Activated T-cell treated with anti-CD3 and anti-CD28 coated beads for 1 hour (primary cell): ENCODE results near the gene PADI2.

Experiments
- DNase-seq: peaks from one replicate; pipeline ENCODE4 v3.0.0-alpha.2; 2020; ENCODE audit warnings: low read depth

PADI2 gene

DNA sequence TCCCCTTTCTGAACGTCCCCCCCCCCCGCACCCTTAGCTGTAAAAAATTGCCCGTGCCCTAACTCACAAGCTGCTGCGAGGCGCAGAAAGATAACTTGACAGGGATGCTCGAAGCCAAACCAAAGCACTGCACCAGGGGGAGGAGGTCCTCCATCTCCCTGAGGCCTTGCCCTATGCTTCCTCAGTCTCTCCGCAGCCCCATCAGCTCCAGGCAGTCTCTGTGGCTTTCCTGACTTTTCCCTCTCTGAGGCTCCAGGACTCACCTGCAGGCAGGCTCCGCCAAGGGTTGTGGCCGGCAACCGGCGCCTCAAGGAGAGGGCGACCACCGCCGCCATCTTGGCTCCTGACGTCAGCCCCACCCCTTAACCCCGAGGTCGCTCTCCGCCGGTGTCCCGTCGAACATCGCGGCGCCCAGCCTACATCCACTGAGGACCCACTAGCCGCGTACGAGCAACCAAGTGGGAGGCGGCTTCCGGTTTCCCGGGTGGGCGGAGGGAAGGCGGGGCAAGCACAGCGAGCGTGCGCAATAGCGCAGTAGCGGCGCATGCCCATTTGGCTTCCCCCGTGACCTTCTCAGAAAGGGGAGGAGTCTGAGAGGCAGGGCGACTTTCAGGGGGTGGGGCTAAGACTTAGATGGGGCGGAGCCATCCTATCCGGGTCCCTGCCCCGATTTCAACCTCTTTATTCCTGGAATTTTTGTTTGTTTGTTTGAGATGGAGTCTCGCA is 65.4 kb downstream of the PADI2 start, which contains the start of gene SDHB:
TSS of gene SDHB (minus strand) at position 348 of the 726 bp plus-strand sequence. CDS start at position 335, 13 bp downstream.
- DNase-seq, result peak; percentile 97

DNA sequence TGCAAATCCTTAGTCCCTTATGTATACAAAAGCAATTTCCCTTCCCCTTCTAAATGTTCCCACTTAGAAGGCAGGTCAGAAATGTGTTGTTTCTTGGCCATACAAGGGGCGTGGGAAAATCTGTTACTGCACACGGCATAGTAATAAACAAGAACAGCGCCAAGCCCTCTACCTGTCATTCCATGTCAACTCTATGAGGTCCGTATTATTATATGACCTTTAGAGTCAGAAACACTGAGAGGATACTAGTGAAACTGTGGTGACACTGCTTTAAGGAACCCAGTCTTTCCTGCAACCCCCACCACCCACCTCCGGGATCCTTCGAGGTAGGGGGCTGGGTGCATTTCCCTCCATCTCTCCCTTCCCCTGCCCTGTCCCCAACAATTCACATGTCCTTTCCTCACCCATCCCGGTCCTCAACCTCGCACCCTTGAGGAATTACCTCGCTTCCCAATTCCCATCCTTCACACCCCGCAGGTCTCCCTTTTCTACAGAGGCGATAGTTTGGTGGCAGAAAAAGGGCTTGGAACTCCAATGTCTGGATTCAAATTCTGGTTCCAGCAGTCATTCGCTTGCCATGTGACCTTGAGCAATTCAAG is 66.1 kb downstream of the PADI2 start:
- no peak for DNase-seq

DNA sequence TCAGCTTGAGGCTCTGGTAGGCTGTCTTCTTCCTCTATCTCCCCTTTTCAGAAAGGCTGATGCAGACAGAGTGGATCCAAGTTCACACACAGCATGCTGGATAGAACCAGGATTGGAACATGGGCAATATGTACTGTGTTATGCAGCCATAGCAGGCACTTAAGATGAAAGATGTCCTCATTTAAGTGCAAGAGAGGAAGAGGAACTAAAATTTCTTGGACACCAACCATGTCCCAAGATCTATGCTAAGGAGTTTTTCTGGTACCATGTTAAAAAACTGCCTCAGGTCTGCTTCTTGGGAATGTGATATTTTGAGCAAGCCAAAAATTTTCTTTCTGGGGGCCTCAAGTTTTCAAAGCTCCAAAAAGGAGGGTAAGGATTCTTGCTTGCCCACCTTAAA is 66.6 kb downstream of the PADI2 start:
- DNase-seq, result no peak

DNA sequence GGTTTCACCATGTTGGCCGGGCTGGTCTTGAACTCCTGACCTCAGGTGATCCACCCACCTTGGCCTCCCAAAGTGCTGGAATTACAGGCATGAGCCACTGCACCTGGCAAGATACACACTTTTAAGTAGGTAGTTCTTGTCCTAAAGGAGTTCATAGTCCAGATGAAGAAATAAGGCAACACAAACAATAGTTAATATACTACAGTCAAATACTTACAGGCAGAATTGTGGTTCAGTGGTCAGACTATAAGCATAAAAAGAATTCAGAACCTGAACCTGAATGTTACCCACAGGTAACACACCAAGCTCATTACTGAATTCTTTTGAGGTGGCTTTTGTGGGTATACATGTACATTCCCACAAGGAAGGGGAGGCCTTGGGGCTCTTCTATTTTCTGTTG is 67.2 kb downstream of the PADI2 start:
- no peak for DNase-seq

DNA sequence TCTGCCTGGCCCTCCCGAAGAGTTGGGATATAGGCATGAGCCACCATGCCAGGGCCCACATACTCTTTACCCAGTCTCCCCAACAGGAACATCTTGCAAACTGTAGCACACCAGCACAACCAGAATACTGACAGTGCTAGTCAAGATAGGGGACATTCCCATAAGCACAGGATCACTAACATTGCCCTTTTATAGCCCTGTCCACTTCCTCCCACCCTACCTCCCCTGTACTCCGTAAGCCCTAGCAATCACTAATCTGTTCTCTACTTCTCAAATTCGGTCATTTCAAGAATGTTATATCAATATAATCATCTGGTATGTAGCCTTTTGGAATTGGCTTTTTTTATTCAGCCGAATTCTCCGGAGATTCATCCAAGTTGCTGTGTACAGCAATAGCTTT is 71.3 kb downstream of the PADI2 start:
- no peak for DNase-seq

DNA sequence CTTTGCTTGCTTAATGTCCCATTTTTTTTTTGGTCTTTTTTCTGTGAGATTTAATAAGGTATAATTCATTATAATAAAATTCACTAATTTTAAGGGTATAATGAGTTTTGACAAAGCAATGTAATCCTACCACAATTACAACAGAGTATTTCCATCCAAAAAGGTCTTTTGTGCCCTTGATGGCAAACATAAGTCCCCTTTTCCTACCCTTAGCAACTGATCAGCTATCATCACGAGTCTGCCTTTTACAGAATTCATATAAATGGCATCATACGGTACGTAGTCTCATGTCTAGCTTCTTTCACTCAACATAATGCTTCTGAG is 73.0 kb downstream of the PADI2 start:
- no peak for DNase-seq

DNA sequence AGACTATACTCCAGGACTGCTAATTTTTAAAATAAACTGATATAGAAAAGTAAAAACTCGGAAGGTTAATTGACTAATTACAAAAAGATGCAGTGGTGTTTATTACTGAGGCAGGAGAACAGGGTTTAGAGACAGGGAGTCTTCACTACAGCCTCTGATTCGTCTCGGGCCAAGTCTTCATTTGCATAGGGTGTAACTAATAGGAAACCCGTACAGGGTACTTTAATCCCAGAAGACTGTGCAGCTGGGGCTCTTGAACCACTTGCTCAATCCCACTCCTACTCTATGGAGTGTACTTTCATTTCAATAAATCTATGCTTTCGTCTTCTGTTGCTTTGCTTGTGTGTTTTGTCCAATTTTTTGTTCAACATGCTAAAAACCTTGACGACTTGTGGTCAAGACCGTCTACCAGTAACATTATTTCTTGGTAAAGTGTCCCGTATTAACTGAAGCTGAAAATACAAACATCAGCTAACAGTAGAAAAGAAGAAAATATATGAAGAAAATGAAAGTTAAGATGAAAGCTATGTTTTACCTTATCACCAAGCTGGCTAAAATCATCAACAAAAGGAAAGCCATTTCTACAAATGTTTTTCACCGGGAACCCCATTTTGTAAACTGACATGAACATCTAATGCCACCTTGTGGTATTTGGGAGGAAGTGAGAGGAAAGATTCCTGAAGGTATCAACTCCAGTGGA is 73.5 kb downstream of the PADI2 start:
- DNase-seq, result no peak

DNA sequence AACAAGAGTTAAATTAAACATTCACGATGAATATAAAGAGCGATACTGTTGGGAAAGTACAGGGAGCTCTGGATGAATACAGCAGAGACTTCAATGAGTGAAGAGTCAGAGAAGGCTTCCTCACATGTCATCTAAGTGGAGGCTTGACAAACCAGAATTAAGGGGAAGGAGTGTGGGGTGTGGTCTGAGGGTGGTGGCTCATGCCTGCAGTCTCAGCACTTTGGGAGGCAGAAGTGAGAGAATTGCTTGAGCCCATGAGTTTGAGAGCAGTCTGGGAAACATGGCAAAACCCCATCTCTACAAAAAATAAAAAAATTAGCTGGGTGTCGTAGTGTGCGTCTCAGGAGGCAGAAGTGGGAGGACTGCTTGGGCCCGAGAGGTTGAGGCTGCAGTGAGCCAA is 74.1 kb downstream of the PADI2 start:
- DNase-seq, result no peak

DNA sequence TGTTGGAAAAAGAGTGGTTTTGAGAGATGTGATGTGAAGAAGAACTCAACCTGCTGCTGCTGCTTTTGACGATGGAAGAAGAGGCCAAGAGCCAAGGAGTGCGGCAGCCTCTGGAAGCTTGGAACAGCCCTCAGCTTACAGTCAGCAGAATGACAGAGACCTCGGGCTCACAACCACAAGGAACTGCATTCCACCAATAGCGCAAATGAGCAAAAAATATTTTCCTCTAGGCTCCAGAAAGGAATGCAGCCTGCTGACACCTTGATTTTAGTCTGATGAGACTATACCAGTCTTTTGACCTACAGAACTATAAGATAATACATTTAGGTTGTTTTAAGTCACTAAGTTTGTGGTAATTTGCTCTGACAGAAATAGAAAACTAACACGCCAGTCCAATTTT is 75.6 kb downstream of the PADI2 start:
- no peak for DNase-seq

DNA sequence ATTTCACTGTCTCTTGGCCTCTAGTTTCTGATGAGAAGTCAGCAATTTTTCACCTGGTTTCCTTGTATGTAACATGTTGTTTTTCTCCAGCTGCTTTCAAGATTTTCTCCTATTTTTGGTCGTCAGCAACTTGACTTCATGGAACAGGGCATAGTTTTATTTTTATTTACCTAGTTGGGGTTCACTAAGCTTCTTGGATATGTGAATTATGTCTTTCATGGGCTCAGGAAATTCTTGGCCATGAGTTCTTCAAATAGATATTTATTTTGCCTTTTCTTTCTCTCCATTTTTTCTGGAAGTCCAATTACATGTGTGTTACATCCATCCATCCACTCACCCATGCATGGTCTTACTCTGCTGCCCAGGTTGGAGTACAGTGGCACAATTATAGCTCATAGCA is 79.1 kb downstream of the PADI2 start:
- no peak for DNase-seq

DNA sequence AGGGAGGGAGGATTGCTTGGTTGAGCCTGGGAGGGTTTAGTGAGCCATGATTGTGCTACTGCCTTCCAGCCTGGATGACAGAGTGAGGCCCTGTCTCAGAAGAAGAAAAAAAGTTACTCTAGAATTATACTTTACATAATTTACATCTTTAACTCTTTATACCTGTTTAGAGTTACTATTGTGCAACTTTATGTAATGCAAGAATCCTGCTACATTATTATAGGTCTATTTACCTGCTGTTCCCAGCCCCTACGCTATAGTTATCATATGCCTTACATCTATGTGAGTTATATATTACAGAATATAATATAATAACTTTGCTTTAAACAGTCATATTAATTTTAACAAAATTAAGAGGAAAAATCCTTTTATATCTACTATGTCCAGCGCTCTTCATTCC is 79.7 kb downstream of the PADI2 start:
- DNase-seq, result no peak

DNA sequence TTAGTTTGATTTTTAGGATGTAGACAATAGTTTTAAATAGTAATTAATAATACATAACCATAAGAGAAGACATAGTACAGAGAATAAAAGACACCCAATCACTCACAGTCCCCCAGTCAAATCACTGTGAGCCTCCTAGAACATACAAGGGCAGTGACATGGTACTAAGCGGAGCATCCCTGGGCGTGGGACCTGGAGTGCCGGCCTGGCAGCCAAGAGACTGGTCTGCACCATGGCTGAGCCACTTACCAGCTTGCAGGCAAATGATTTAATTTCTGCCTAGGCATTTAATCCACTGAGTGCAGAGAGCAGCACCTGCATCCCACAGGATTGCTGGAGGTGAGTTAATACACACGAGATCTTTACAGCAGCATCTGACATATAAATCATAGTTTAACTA is 85.8 kb downstream of the PADI2 start:
- DNase-seq, result no peak

DNA sequence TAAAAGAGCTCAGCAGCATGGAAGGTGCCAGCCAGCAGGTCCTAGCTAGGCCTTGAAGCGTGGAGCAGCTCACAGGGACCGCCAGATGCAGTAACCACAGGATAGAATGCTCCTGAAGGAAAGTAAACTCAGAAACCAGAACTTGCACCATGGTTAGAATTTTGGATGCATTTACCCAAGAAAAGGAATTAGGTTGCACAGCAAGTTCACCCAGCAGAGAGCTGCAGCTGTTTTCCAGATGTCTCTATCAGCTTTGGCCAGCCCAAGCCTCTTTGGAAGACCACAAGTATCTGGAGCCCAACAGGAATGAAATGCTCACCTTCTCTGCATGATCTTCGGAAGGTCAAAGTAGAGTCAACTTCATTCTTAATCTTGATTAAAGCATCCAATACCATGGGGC is 86.5 kb downstream of the PADI2 start:
- no peak for DNase-seq

DNA sequence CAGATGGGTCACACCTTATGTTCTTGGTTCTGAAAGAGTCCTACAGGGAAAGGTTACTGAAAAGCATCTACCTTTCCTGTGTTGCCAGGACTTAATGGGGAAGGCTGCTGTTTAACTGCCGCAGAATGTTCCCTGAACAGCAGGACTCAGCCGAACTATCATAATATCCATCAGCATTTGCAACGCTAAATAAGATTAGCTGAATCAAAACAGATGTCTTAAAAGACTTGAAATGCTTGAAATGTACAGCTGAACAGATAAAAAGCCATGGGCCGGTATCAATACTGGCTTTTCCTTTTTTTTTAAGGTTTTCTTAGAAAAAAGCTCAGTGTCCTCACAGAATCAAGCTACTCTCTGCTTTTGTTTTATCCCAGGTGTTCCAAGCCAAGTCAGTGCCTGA is 87.8 kb downstream of the PADI2 start:
- no peak for DNase-seq

DNA sequence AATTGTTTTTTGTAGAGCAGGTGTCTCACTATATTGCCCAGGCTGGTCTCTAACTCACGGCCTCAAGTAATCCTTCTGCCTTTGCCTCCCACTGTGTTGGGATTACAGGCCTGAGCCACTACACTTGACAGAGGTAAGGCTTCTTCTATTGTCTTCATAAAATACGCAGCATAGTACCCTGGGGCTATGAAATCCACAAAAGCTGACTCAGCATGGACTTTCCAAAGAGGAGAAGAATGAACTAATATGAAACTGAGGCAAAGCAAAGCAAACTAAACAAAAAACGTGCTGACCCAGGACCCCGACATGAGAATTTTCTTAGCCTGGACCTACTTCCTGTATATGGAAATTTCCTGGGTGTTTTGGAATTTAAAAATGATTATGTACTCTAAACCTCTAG is 89.0 kb downstream of the PADI2 start:
- DNase-seq, result no peak

DNA sequence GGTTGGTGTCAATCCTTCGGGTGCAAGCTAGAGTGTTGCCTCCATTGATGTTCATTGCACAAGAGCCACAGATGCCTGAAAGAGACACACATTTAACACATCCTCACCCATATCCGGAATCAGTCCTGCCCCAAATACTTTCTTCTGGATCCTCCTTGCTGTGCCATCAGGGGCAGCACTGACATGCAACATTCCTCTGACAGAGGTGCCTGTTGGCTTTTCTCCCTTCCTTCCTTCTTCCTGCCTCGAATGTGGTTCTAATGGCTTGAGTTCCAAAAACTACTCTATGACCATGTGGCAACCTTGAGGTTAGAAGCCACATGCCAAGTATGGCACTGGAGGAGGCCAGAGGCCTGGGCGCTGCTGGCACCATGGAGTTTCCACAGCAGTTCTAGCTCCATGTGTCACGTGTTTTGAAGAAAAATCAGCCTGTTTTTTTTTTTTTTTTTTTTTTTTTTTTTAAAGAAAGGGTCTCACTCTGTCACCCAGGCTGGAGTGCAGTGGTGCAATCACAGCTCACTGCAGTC is 90.5 kb downstream of the PADI2 start:
- DNase-seq, result no peak

DNA sequence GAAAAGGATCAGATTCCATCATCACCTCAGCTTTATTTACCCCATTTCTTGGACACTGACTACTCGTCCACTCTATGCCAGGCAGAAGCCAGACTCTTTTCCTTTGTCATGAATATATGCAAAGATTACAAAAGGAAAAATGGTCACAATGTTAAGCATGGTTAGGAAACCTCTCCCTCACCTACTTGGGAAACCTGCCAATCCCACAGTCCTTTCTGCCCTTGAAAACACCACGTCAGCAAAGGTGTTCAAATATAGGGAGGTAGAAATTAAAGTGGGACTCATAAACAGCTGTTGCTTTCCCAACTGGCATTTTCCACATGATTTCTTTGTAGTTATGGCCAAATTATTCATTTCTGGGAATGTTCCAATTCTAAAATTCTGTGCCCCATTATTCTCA is 91.4 kb downstream of the PADI2 start:
- DNase-seq, result no peak

DNA sequence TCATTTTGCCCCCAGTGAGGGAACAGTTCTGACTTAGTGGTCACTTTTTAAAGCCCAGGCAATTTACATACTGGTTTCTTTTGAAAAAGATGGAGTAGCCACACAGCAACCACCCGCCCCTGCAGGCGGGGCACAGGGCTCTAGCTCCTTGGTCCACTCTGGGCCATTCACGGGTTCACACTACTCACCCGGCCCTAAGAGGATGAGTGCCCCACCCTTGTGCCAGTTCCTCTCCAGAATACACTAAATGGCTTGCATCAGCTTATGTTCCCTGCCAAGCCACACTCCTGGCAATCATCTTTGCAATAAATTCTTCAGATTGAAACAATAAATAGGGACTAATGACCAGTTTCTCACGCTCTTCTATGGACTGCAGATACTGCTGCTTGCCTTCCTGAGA is 91.8 kb downstream of the PADI2 start:
- DNase-seq, result no peak

DNA sequence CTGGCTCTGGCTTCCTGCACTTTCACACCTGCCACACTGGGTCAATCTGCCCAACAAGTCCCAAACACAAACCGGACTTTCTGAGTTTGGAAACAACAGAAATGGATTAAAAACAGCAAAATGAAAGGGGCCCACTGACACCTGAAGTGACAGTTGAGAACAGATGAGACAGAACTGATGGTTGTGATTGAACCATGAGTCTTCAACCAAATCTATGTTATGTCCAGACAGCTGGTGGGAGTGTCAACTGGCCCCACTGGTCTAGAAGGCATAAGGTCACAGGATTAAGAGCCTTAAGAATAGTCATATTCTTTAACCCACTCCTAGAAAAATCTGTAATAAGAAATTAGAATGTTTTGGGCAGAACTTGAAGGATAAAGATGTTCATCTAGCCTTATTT is 94.5 kb downstream of the PADI2 start:
- no peak for DNase-seq

DNA sequence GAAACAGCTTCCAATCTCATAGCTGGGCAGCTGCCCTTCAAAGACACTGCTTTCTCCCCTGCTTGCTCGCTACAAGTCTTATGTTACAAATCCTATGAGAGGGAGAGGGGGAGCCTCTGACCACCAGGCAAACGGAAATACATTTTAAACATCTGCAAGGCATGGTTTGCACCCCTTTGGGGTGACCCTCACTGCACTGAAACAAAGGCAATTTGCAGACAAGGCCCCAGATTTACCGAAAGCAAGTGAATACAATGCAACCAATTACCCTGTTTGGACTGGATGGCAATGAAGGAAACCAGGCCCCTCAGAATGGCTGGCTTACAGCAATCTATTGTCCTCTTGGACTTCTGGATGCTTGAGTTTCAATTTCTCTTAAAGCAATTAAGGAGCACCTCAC is 95.7 kb downstream of the PADI2 start:
- no peak for DNase-seq

DNA sequence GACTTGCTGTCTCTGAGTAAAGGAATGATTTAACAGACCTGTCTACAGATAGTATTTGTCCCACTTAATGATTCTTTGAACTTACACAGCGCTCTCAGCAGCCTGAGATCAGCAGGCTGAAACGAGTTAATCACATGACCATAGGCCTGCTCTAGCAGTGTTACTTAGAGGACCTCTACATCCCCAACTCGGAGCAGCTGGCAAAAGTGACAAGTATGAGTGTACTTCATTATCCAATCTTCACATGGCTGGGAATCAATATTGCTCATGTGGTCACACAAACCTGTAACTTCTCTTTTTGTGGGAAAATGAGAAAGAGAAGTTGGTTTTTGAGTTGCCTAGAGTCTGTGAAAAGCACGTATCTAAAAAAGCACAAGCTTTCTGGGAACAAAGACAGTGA is 96.1 kb downstream of the PADI2 start:
- DNase-seq, result no peak

DNA sequence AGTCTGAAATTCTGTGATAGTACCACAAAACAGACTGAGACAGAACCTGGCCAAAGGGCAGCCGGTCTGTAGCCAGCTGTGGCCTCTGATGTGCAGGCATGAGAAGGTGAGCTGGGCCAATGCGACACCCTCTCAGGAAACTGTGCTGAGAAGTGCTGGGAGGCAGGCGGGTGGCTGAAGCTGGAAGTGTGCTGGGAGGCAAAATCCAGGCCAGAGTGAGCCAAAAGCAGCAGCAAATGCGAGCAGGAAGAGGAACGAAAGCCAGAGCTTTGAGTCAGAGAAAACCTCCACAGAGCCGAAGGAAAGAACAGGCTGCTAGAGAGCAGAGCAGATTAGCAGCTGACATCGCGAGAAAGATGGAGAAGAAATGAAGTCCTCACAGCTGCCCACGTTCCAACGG is 97.4 kb downstream of the PADI2 start:
- DNase-seq, result no peak

DNA sequence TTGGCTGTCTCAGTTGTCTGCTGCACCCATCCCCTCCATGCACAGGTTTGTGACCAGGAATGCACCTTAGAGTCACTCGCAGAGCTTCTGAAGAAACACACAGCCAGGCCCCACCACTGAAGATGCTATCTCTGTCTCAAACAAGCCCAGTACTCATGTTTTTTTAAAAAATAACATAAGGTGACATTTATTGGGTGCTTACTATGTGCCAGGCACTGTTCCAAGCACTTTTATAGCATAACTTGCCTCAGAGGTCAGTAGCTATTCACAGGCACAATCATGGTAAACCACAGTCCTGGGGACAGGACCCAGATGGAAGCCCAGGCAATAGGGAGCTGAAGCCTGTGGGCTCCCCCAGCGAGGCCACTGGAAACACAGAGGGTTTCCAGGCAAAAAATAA is 98.7 kb downstream of the PADI2 start:
- DNase-seq, result no peak
